Measurements from ENCODE around the gene SIX4.

Gene SIX4

DNA sequence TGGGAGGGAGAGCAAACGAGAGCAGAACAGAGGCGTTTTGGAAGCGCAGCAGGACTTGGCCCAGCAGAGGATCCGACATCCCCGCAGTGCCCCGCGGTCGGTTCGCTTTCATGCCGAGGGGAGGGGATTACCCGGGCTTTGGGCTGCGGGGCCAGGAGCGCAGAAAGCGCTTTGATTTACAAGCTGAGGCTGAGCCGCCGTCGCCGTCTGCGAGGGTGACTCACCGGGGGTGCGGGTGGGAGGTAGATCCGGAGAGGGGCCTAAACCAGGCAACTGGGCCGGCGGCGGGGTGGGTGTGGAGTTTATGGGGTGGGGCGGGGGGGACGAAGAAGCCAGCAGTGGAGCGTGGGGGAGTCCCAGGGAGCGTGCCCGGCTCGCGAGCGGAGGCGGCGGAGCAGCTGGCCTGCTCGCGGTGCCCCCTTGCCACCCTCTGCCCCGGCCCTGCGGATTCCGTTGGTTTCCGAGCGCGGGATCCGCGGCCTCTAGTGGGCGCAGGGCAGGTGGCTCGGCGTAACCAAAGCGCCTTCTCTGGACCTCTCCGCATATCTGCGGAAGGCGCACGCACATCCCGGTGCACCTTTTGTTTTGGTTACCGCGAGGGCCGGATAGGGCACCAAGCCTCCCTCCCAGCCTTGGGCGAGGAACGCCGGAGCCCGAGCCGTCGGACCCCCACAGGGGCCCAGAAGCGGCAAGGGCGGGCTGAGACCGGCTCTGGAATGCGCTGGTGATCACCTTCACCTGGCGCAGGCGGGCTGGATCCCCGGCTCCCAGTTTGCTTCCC lies 2.6 kb downstream of the SIX4 start:
- peak in 1 of 2 donors; percentile 7 for DNase-seq

DNA sequence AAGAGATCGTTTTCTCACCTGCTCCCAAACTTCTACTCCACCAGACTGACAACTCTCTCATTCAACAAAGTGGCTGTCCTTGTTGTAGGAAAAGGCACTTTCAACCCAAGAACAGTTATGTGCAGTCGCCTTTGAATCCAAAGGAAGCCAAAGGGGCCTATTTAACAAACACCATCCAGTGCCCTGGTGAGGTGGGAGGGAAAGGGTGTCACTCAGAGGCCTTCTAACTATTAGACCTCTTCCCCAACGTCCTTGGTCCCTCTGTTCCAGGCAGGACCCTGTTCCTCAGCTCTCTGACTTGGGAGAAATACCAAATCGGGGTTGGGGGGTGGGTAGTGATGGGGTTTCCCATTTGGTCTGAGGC lies 3.2 kb downstream of the SIX4 start:
- no peak for DNase-seq

DNA sequence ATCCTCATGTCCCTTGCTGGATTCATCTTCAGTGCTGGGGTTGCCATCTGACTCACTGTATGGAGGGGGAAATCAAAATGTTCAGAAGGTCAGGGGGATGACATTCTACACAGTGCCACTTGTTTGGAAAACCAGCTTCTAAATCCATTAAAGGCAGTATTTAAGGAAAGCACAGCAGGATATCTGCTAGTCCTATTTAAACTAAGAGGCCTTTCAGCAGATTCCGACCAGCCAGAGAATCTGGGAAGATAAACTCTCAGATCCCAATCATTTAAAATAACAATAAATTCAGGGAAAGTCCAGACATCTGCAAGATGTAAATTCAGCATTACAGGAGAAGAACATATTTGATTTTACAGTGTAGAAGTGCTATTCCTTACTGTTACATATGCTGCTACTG lies 3.8 kb downstream of the SIX4 start:
- no peak for DNase-seq

DNA sequence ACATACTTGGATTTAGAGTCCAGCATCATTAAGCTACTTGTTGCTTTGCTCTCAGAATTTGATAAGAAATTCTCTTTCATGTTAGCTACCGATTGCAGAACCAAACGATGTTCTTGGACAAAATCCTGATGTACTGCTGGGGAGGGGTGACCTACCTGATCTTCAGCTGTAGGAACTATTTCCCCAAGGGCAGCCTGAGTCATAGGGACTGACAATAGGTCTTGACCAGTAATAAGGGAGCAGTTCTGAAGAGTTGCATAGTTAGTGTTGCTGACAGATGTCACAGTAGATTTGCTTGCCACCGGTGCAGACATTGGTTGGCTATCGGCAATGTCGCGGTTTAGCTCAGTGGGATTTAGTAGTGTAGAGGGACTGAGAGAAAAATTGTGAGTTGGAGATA lies 10.6 kb downstream of the SIX4 start:
- no peak for DNase-seq

DNA sequence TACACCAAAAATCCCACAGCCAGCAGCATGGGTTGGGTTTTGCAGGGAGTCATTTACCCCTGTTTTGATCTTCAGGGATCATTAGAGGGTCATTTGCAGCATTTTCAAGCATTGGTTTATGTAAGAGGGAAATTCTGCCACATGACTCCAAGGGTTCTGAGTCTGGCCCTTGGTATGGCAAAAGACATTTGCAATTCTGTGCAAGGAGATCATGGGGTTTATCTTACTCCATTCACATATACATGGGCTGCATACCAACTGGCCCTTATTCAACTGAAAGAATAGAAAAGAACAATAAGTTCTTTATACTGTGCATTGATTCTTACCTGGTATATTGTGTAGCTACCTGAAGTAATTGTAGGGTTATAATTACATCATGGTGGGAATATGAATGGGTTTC lies 13.7 kb downstream of the SIX4 start:
- DNase-seq: no peak

DNA sequence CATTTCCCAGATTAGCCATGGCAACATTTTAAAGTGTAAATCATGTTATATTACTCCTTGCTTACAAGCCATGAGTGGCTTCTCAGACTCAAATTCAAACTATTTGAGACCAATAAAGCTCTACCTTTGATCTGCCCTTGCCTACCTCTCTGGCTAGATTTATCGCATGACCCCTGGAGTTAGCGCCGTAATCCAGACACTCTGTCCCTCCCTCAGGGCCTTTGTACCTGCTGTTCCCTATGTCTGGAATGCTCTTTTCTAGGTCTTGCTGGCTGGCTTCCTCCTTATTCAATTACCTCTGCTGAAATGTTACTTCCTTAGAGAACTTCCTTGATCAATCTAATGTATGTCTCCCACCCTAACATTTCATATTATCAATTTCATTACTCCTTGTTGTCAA lies 16.3 kb downstream of the SIX4 start:
- DNase-seq: no peak

DNA sequence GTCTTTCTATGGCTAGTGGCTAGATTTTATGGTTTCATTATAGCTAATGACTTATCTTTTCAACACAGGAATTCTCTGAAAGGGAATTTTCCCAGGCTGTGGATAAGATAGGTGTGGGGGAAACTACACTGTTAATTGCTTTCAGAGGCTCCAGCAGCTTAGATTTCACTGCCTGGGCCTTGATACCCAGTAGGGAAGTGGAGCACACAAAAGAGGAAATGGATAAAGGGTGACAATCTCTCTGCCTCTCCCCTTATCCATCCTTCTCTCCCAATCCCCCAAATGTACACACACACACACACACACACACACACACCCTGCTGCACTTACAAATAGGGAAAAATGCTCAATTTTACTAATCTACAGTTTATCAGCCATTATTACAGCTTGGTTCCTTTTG lies 19.1 kb downstream of the SIX4 start:
- DNase-seq: no peak

DNA sequence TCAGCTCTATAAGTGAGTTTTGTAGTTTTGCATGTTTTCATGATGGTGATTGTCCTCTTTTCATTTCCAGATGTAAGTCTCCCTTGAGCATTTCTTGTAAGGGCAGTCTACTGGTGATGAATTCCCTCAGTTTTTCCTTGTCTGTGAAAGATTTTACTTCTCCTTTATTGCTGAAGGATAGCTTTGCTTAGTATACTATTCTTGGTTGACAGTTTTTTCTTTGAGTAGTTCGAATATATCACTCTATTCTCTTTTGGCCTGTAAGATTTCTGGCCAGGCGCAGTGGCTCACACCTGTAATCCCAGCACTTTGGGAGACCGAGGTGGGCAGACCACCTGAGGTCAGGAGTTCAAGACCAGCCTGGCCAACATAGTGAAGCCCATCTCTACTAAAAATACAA lies 23.6 kb downstream of the SIX4 start:
- DNase-seq: no peak

DNA sequence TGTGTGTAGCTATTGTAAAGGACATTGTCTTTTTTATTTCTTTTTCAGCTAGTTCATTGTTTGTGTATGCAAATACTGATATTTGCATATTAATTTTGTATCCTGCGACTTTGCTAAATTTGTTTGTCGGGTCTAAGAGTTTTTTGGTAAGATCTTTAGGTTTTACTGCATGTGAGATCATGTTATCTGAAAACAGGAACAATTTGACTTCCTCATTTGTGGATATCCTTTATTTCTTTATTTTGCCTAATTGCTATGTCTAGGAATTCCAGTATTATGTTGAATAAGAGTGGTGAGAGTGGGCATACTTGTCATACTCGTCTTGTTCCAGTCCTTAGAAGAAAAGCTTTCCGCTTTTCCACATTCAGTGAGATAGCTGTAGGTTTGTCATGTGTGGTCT lies 28.8 kb downstream of the SIX4 start:
- no peak for DNase-seq

DNA sequence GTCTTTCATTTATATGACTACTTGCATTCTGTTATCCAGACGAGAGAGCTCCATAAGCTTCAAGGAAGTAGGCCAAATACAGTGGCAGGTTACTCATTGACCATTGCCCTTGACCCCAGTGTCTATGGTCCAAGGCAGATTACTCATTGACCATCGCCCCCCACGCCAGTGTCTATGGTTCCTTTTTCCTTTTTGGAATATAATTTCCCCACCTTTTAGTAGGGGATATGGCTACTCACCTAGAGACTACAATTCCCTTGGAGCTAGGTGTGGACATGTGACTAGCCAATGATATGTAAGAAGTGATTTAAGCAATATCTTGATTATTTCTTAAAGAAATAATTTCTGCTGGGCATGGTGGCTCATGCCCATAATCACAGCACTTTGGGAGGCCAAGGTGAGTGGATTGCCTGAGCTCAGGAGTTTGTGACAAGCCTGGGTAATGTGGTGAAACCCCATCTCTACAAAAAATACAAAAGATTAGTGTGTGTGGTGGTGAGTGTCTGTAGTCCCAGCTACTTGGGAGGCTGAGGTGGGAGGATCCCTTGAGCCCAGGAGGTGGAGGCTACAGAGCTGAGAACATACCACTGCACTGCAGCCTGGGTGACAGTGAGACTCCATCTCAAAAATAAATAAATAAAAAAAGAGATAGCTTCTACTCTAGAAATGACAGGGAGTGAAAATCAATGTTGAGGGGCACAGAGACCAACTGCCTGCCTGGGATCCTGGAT lies 32.6 kb downstream of the SIX4 start:
- DNase-seq: no peak

DNA sequence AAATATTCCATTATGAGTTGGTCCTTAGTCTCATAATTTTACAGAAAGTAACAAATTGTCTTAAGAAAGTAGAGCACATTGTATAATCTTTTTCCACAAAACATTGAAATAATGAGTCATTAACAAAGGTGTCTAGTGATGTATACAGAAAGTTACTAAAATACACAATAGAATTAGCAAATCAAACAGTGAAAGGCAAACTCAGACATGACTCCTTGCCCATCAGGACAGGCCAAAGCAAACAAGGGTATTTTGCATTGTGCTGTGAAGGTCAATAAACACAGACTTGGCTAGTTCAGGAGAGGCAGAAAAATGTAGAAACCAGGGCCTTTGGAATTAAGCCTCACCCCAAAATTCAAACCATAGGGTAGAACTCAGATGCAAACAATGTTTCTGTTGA lies 37.3 kb downstream of the SIX4 start:
- no peak for DNase-seq

DNA sequence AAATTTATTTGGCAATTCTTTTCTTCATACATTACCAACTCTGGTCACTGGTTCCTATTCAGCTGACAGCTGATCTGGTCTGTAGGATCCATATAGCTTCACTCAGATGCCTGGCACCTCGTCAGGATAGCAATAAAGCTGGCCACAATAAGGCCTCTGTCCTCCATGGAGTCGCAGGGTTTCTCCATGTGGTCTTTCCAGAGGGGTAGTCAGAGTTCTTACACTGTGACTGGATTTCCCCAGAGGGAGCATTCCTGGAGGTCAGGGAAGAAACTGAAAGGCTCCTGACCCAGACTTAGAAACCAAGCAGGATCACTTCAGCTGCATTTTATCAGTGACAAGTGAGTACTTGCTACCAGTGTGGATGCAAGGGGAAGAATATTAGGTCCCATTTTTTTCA lies 39.9 kb downstream of the SIX4 start:
- no peak for DNase-seq

DNA sequence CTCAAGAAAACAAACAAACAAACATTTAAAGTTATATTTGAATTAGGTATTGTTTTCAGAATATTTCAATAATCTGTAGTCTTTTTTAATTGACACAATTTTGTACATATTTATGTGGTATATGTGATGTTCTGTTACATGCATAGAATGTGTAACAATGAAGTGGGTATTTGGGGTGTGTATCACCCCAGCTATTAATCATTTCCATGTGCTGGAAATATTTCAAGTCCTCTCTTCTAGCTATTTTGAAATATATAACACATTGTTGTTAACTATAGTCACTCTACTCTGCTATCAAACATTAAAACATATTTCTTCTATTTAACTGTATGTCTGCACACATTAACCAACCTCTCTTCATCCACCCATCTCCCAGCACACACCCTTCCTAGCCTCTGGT lies 42.9 kb downstream of the SIX4 start:
- DNase-seq: no peak

DNA sequence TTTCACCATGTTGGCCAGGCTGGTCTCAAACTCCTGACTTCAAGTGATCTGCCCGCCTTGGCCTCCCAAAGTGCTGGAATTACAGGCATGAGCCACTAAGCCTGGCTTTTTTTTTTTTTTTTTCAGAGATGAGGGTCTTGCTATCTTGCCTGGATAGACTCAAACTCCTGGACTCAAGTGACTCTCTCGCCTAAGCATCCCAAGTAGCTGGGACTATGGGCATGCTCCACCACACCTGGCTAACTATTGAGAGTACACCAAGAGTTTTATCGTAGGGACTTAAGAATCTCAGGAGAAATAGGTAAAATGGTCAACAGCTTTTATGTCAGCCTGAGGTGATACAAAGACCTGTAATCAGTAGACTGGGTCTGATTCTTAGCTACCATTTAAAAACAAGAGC lies 43.6 kb downstream of the SIX4 start:
- DNase-seq: no peak

DNA sequence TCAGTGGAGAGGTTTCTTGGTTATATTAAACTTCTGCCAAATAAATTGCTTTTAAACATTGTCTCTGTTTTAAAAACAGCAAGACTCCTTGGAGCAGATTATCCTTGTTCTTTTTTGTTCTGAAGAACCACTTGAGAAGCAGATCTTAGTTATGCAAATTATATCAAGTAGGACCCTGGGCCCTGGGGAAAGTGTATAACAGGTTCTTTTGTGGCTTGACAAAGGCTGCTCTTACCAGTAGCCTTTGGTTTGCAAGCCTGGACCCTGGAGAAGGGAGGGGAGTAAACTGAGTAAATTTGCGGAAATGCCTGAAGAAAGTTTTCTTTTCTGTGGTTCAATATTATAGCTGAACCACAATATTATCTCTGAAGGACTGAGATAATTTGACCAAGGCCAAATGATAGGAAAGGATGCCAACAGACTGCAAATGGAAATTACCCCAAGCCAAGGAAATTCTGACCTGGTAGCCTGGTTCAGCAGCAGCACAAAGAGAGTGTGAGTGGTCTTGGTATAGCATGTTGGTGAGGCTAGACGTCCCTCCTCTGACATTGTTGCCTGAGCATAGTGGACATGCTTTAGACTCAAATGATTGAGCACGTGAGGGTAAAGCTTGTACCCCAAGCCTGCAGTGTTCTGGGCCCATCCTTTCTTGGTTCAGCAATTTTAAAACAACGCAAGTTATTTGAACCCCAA lies 44.4 kb downstream of the SIX4 start:
- DNase-seq: no peak

DNA sequence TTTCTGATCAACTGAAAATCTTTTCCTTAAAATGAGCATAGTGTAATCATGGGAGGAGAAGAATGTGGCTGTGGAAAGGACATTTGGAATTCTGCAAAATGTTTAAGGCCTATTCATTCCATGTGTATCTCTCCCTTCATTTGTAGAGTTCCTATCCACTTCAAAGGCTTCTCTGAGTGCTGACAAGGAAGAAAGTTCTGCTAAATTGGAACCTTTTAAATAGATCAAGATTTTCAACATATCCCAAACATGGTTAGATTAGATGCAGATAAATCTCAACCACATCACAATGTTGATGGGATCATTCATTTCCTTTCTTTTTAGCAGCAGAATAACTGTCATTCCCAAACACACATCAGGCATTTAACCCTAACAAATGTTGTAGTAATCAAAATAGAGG lies 46.5 kb downstream of the SIX4 start:
- no peak for DNase-seq

DNA sequence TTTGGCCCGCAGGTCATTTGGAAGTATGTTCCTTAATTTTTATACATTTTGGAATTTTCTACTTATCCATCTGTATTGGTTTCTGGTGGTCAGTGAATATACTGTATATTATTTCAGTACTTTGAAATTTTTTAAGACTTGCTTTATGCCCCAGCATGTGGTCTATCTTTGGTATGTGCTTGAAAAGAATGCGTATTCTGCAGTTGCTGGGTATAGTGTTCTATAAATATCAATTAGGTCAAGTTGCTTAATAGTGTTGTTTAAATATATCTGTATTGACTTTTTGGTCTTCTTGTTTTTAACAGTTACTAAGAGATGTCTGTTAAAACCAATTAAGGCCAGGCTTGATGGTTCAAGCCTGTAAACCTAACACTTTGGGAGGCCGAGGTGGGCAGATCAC lies 53.2 kb downstream of the SIX4 start:
- no peak for DNase-seq

DNA sequence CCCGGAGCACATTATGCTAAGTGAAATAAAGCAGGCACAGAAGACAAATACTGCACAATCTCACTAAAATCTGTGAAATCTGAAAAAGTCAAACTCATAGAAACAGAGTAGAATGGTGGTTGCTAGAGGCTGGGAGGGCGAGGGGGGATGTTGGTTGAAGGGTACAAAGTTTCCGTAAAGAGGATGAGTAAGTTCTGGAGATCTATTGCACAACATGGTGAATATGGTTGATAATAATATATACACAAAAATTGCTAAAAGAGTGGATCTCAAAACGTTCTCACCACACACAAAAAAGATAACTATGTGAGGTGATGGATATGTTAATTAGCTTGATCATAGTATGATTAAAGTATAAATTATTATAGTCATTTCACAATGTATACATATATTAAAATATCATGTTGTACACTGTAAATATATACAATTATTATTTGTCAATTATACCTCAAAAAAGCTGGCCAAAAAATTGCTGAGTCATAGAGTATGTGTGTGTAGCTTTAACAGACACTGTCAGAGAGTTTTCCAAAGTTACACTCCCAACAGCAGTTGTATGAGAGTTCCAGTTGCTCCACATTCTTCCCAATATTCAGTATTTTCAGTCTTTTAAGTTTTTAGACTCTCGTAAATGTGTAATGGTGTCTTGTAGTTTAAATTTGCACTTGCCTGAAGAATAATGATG lies 55.6 kb downstream of the SIX4 start:
- no peak for DNase-seq

DNA sequence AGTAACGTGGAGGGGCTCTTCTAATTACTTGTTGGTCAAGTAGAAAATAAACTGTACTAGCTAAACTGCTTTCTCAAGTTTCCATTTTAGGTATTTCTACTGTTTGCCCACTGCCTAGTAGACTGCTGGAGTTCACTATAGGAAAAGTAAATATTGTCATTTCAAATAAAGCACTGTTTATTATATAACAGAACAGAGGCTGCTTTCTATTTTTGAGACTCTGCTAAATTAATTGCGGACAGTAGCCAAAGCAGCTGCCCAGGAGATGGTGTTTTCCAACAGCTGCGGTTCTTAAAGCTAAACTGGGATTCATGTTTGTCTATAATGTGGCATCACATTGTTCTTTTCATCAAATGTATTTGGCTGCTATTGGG lies 59.0 kb downstream of the SIX4 start:
- no peak for DNase-seq

DNA sequence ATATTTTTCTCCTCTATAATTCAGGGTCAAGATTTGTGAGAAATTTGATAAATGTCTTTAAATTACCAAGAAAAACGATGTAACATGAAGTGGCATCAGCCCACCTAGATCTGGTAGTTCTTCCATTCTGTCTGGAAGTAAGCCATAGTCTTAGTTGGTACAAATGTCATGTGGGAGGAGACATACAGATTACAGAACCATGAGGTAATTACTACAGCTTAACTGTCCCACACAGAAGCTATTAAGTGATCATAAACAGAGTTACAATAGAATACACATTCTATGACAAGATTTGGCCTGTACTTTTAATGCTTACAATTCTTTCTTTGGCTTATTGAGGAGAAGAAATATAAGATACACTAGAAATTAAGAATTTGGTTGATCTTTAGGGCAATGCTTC lies 61.2 kb downstream of the SIX4 start:
- no peak for DNase-seq

DNA sequence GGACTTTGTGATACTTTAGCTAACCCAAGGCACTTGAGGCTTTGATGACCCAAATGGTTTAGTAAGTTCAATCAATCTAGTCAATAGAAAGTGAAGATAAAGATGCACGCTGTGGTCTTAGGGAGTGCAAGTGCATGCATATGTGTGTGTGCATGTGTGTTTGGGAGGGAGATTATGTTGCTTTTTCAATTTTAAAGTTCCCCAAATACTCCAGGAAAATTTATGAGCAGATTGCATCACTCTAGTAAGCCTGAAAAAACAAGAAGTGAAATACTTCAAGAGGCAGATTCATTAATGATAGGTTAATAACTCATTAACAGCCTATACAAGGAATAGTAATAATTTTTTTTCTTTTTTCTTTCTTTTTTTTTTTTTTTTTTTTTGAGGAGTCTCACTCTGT lies 62.4 kb downstream of the SIX4 start:
- DNase-seq: no peak

All from hippocampal formation (tissue), 2 donors.